Sigmoid colon (tissue), 7 donors: Measurements from ENCODE around the gene MARF1. TPM values are rescaled to one million over a fixed set of nuclear protein-coding genes. Genes with fewer than 3 reads are reported as not detected.

Source experiments
- DNase-seq: peaks from one replicate; pipeline ENCODE4 v3.0.0-alpha.2; 2019
- H3K27ac ChIP-seq, 4 donors: fragments of 200-600 bp; sonication (generic); one replicate each; pipeline ENCODE4 v1.5.1; 2016 to 2019; ENCODE audit warnings: mild to moderate bottlenecking in 1 of 4
- H3K27me3 ChIP-seq, 3 donors: fragments of 200-600 bp; sonication (generic); one replicate each; pipeline ENCODE4 v1.5.1; 2019; ENCODE audit warnings: mild to moderate bottlenecking in 1 of 3
- H3K36me3 ChIP-seq, 4 donors: fragments of 200-600 bp; sonication (generic); one replicate each; pipeline ENCODE4 v1.5.1; 2016 to 2019
- H3K4me1 ChIP-seq, 4 donors: fragments of 200-600 bp; sonication (generic); one replicate each; pipeline ENCODE4 v1.5.1; 2017 to 2019
- H3K4me3 ChIP-seq, 4 donors: fragments of 200-600 bp; sonication (generic); one replicate each; pipeline ENCODE4 v1.5.1; 2017 to 2019; ENCODE audit warnings: mild to moderate bottlenecking in 2 of 4, moderate library complexity in 1 of 4
- H3K9me3 ChIP-seq, 4 donors: fragments of 200-600 bp in 3 of 4; sonication (generic) in 3 of 4; one replicate each; pipeline versions ENCODE4 v1.5.1 to v1.6.1; 2013 to 2019
- CTCF ChIP-seq, 4 experiments: fragments of 450-650 bp in 3 of 4; fragments of 200-600 bp in 1 of 4; IDR thresholded peaks; one replicate each; pipeline ENCODE4 v1.5.1; 2016 to 2019; ENCODE audit warnings: antibody characterized with exemption in 4 of 4, mild to moderate bottlenecking in 3 of 4, moderate library complexity in 2 of 4
- EP300 ChIP-seq, 4 donors: sonication (generic); formaldehyde crosslinking; IDR thresholded peaks; one replicate each; pipeline ENCODE4 v1.6.1; 2017; ENCODE audit warnings: antibody characterized with exemption in 4 of 4
- POLR2A ChIP-seq, 2 donors: fragments of 450-650 bp; IDR thresholded peaks; one replicate each; pipeline ENCODE4 v1.6.1; 2016; ENCODE audit warnings: antibody characterized with exemption in 2 of 2, mild to moderate bottlenecking in 2 of 2, moderate library complexity in 2 of 2
- POLR2AphosphoS5 ChIP-seq, 4 donors: sonication (generic); formaldehyde crosslinking; IDR thresholded peaks; one replicate each; pipeline ENCODE4 v1.6.1; 2017; ENCODE audit warnings: antibody characterized with exemption in 4 of 4
- WGBS, 2 donors: extraction: QIAGEN DNeasy Blood & Tissue Kit; methylation state at CpG; one replicate each; pipeline ENCODE4 v1.1.7; 2013; 5-methylcytosine and 5-hydroxymethylcytosine counted together
- intact Hi-C: fragments of 100-400 bp; cut with DNase I; formaldehyde crosslinking; loops from one replicate; pipeline ENCODE4 v1.15.1; 2023
- polyA plus RNA-seq, 3 donors: library from polyadenylated mRNA; stranded (reverse); fragments of 200-250 nt; gene quantifications; one replicate each; pipeline ENCODE4 v1.2.3, GENCODE V29; 2013
- total RNA-seq, 4 donors: library from RNA; depleted of rRNA; stranded (reverse); fragments of >200 nt; gene quantifications; one replicate each; pipeline ENCODE4 v1.1.0, GENCODE V29; 2016
- donor health status: healthy with polysubstance abuse.
- donor health status: Bipolar disorder and iron deficiency.
- donor health status: healthy.

Gene MARF1
- total and polyA plus RNA-seq, 7 donors: 13.8 to 76.7 (median 43.8) TPM

GRCh38 chr16:15606518-15607220, 36.3 kb downstream of the MARF1 start:
- 81 to 94% methylated on average over 5 of the region's 5 CpGs for WGBS, 2 donors
- no peak overlapping the region for H3K4me3 ChIP-seq
- intact Hi-C loops: no loop called here
- DNase-seq: no peak
- TF ChIP-seq POLR2A (IDR thresholded peaks at IDR 0.05) (no peak), POLR2AphosphoS5 (IDR thresholded peaks at IDR 0.05) (no peak), CTCF (IDR thresholded peaks at IDR 0.05) (no peak), EP300 (IDR thresholded peaks at IDR 0.05) (no peak)
- H3K27ac ChIP-seq: peak overlapping the region in 1 of 4 donors; percentile 25
- peaks cover 0 to 6% (median 0%) of the 10 kb centered on the region in 4 donors for H3K4me1 ChIP-seq
- no peaks in the 10 kb centered on the region for H3K9me3 ChIP-seq
- peaks cover 27 to 100% (median 40%) of the 10 kb centered on the region in 4 donors for H3K36me3 ChIP-seq
- H3K27me3 ChIP-seq: no peaks in the 10 kb centered on the region

- Histone ChIP-seq H3K27me3 (no peaks in the 10 kb centered on the region), H3K4me3 (no peak overlapping the region), H3K27ac (no peak overlapping the region), H3K36me3 (peaks cover 34 to 100% (median 44%) of the 10 kb centered on the region in 4 donors), H3K4me1 (peaks cover 0 to 6% (median 0%) of the 10 kb centered on the region in 4 donors), H3K9me3 (no peaks in the 10 kb centered on the region)
- DNase-seq: no peak
- intact Hi-C loops: no loop called here
- 59 to 83% methylated on average over 13 of the region's 13 CpGs for WGBS, 2 donors
- TF ChIP-seq POLR2AphosphoS5 (IDR thresholded peaks at IDR 0.05): no peak
- no peak for TF ChIP-seq POLR2A (IDR thresholded peaks at IDR 0.05)
- TF ChIP-seq CTCF (IDR thresholded peaks at IDR 0.05): no peak
- TF ChIP-seq EP300 (IDR thresholded peaks at IDR 0.05): no peak
These were observed 37.0 kb downstream of the MARF1 start for GRCh38 chr16:15605839-15606517.

GRCh38 chr16:15604460-15605440, 38.2 kb downstream of the MARF1 start:
- Histone ChIP-seq H3K36me3 (peaks cover 40 to 100% (median 46%) of the 10 kb centered on the region in 4 donors), H3K27ac (no peak overlapping the region)
- no peak for TF ChIP-seq CTCF (IDR thresholded peaks at IDR 0.05)
- TF ChIP-seq POLR2A (IDR thresholded peaks at IDR 0.05): no peak
- TF ChIP-seq POLR2AphosphoS5 (IDR thresholded peaks at IDR 0.05): no peak
- TF ChIP-seq EP300 (IDR thresholded peaks at IDR 0.05): no peak

GRCh38 chr16:15602285-15603044, 40.5 kb downstream of the MARF1 start:
- no peaks in the 10 kb centered on the region for H3K9me3 ChIP-seq
- peak; percentile 3 for DNase-seq
- H3K4me3 ChIP-seq: no peak overlapping the region
- TF ChIP-seq CTCF (IDR thresholded peaks at IDR 0.05) (no peak), POLR2A (IDR thresholded peaks at IDR 0.05) (no peak), POLR2AphosphoS5 (IDR thresholded peaks at IDR 0.05) (no peak), EP300 (IDR thresholded peaks at IDR 0.05) (no peak)
- peaks cover 49 to 100% (median 58%) of the 10 kb centered on the region in 4 donors for H3K36me3 ChIP-seq
- 96 to 97% methylated on average over 23 of the region's 23 CpGs for WGBS, 2 donors
- H3K27me3 ChIP-seq: no peaks in the 10 kb centered on the region
- peaks cover 0 to 2% (median 0%) of the 10 kb centered on the region in 4 donors for H3K4me1 ChIP-seq
- intact Hi-C loops: no loop called here
- no peak overlapping the region for H3K27ac ChIP-seq

More at GRCh38 chr16:15604460-15605440, 38.2 kb downstream of the MARF1 start:
- no peaks in the 10 kb centered on the region for H3K9me3 ChIP-seq
- intact Hi-C loops: no loop called here
- H3K4me3 ChIP-seq: no peak overlapping the region
- H3K27me3 ChIP-seq: no peaks in the 10 kb centered on the region
- 95% methylated on average over 14 of the region's 14 CpGs for WGBS, 2 donors
- peaks cover 0 to 6% (median 0%) of the 10 kb centered on the region in 4 donors for H3K4me1 ChIP-seq
- DNase-seq: no peak
